HepG2 (cell line): ENCODE data around the gene LPXN. TPM values are rescaled to one million over a fixed set of nuclear protein-coding genes. Genes with fewer than 3 reads are reported as not detected.
A peak's percentile ranks its signal among the peaks of the same experiment; 100 is the strongest.

Experiments used
- ATRX ChIP-seq: sonication (generic); formaldehyde crosslinking; IDR thresholded peaks from 2 replicates; pipeline ENCODE4 v1.4.0; 2020; ENCODE audit warnings: missing genetic modification reagents, borderline replicate concordance
- CCDC6 ChIP-seq: sonication (generic); formaldehyde crosslinking; IDR thresholded peaks from 2 replicates; pipeline ENCODE4 v1.8.1; 2022; ENCODE audit warnings: mild to moderate bottlenecking, missing genetic modification reagents, moderate library complexity
- GFI1 ChIP-seq: sonication (generic); formaldehyde crosslinking; IDR thresholded peaks from 2 replicates; pipeline ENCODE4 v1.5.0; 2020; ENCODE audit warnings: missing genetic modification reagents, mild to moderate bottlenecking, borderline replicate concordance
- HNRNPH1 ChIP-seq: fragments of 200-400 bp; formaldehyde crosslinking; optimal IDR thresholded peaks from 2 replicates; pipeline ENCODE3; 2017; ENCODE audit warnings: mild to moderate bottlenecking, low read depth, low read length
- HNRNPL ChIP-seq: fragments of 200-400 bp; formaldehyde crosslinking; IDR thresholded peaks from 2 replicates; pipeline ENCODE4 v1.6.1; 2017; ENCODE audit warnings: mild to moderate bottlenecking, low read depth, low read length
- RFXANK ChIP-seq: IDR thresholded peaks from 2 replicates; pipeline ENCODE4 v1.6.1; 2016
- ZNF781 ChIP-seq: sonication (generic); formaldehyde crosslinking; IDR thresholded peaks from 2 replicates; pipeline ENCODE4 v1.5.1; 2020; ENCODE audit warnings: borderline replicate concordance, mild to moderate bottlenecking, missing genetic modification reagents; ENCODE audit errors: not compliant biosample characterization
- ZNF883 ChIP-seq: sonication (generic); formaldehyde crosslinking; IDR thresholded peaks from 2 replicates; pipeline ENCODE4 v1.5.1; 2020; ENCODE audit warnings: mild to moderate bottlenecking, missing genetic modification reagents; ENCODE audit errors: not compliant biosample characterization
- polyA plus RNA-seq, 8 experiments: library from polyadenylated mRNA; depleted of rRNA in 3 of 8; stranded (reverse) in 7 of 8; unstranded in 1 of 8; fragments of >200 nt; fragmentation: Illumina TruSeq in 4 of 8; extraction: Trizol in 4 of 8; gene quantifications; 2 replicates each; pipeline versions ENCODE4 v1.2.1 to v1.2.3, GENCODE V29; 2011 to 2016; ENCODE audit warnings: low read depth in 4 of 8, missing spikeins in 1 of 8, mixed read lengths in 1 of 8; ENCODE audit not compliant: insufficient read depth in 1 of 8
- total RNA-seq, 5 experiments: library from RNA; depleted of rRNA; stranded (reverse); fragments of >200 nt; fragmentation: Illumina TruSeq; extraction: Trizol; gene quantifications; 2 replicates each; pipeline ENCODE4 v1.2.3, GENCODE V29; 2016; ENCODE audit warnings: low read depth in 1 of 5
- TF ChIP-seq, protein P1 (sequence below): IDR thresholded peaks from 2 replicates; pipeline ENCODE4 v1.4.0; 2020; ENCODE audit warnings: mild to moderate bottlenecking, missing genetic modification reagents
- TF ChIP-seq, protein P2 (sequence below): fragments of 450-650 bp; IDR thresholded peaks from 2 replicates; pipeline ENCODE4 v1.6.1; 2017; ENCODE audit warnings: mild to moderate bottlenecking
- TF ChIP-seq, protein P3 (sequence below), 2 experiments: IDR thresholded peaks; 2 replicates each; pipeline ENCODE4 v1.6.1; 2011 to 2012; ENCODE audit warnings: low read length in 2 of 2, borderline replicate concordance in 1 of 2, low read depth in 1 of 2, mild to moderate bottlenecking in 1 of 2, moderate library complexity in 1 of 2
- TF ChIP-seq, protein P4 (sequence below): sonication (generic); formaldehyde crosslinking; IDR thresholded peaks from 2 replicates; pipeline ENCODE4 v1.4.0; 2020; ENCODE audit warnings: missing genetic modification reagents

Gene LPXN
- total and polyA plus RNA-seq, 2 of the 13 experiments (the other 11 are each of a cell fraction or from before 2014, with no cell fraction given) = 1.7 to 3.5 TPM

DNA sequence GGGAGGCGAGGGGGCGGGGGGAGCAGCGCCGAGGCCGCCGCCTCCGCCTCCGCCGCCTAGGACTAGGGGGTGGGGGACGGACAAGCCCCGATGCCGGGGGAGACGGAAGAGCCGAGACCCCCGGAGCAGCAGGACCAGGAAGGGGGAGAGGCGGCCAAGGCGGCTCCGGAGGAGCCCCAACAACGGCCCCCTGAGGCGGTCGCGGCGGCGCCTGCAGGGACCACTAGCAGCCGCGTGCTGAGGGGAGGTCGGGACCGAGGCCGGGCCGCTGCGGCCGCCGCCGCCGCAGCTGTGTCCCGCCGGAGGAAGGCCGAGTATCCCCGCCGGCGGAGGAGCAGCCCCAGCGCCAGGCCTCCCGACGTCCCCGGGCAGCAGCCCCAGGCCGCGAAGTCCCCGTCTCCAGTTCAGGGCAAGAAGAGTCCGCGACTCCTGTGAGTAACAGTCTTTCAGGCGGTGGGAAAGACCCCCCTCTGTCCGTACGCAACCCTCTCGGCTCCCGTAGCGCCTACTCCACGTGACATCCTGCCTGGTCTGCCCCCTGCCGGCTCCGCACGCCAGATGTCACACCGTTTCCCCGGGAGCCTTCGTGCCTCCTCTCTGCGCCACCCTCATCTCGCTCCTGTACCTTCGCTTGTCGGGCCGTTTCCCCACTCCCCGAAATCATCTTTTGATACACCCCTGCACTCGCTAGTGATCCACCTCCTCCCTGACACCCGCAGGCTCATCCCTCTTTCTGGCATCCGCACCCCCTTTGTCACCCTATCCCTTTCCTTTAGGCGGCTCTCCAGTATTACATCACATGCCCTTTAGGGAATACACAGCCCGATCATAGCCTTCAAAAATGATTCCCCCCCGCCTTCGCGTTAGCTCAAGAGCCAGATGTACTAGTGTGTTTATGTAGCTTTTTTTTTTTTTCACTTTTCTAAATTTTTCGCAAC, 3.8 kb upstream of the LPXN start (continued):
- TF ChIP-seq, protein P1, sequence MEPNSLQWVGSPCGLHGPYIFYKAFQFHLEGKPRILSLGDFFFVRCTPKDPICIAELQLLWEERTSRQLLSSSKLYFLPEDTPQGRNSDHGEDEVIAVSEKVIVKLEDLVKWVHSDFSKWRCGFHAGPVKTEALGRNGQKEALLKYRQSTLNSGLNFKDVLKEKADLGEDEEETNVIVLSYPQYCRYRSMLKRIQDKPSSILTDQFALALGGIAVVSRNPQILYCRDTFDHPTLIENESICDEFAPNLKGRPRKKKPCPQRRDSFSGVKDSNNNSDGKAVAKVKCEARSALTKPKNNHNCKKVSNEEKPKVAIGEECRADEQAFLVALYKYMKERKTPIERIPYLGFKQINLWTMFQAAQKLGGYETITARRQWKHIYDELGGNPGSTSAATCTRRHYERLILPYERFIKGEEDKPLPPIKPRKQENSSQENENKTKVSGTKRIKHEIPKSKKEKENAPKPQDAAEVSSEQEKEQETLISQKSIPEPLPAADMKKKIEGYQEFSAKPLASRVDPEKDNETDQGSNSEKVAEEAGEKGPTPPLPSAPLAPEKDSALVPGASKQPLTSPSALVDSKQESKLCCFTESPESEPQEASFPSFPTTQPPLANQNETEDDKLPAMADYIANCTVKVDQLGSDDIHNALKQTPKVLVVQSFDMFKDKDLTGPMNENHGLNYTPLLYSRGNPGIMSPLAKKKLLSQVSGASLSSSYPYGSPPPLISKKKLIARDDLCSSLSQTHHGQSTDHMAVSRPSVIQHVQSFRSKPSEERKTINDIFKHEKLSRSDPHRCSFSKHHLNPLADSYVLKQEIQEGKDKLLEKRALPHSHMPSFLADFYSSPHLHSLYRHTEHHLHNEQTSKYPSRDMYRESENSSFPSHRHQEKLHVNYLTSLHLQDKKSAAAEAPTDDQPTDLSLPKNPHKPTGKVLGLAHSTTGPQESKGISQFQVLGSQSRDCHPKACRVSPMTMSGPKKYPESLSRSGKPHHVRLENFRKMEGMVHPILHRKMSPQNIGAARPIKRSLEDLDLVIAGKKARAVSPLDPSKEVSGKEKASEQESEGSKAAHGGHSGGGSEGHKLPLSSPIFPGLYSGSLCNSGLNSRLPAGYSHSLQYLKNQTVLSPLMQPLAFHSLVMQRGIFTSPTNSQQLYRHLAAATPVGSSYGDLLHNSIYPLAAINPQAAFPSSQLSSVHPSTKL (CRISPR knock-in tag) = peak; percentile 47
- TF ChIP-seq ATRX (CRISPR knock-in tag) (no peak), HNRNPL (no peak), GFI1 (CRISPR knock-in tag) (peak; percentile 56; the same call in 1 of the 2 replicates), HNRNPH1 (no peak), ZNF781 (peak; percentile 32), CCDC6 (no peak; the same call in 1 of the 2 replicates), ZNF883 (CRISPR knock-in tag) (peak; percentile 39), RFXANK (no peak)
- TF ChIP-seq, protein P2, sequence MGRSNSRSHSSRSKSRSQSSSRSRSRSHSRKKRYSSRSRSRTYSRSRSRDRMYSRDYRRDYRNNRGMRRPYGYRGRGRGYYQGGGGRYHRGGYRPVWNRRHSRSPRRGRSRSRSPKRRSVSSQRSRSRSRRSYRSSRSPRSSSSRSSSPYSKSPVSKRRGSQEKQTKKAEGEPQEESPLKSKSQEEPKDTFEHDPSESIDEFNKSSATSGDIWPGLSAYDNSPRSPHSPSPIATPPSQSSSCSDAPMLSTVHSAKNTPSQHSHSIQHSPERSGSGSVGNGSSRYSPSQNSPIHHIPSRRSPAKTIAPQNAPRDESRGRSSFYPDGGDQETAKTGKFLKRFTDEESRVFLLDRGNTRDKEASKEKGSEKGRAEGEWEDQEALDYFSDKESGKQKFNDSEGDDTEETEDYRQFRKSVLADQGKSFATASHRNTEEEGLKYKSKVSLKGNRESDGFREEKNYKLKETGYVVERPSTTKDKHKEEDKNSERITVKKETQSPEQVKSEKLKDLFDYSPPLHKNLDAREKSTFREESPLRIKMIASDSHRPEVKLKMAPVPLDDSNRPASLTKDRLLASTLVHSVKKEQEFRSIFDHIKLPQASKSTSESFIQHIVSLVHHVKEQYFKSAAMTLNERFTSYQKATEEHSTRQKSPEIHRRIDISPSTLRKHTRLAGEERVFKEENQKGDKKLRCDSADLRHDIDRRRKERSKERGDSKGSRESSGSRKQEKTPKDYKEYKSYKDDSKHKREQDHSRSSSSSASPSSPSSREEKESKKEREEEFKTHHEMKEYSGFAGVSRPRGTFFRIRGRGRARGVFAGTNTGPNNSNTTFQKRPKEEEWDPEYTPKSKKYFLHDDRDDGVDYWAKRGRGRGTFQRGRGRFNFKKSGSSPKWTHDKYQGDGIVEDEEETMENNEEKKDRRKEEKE = no peak
- TF ChIP-seq, protein P3, sequence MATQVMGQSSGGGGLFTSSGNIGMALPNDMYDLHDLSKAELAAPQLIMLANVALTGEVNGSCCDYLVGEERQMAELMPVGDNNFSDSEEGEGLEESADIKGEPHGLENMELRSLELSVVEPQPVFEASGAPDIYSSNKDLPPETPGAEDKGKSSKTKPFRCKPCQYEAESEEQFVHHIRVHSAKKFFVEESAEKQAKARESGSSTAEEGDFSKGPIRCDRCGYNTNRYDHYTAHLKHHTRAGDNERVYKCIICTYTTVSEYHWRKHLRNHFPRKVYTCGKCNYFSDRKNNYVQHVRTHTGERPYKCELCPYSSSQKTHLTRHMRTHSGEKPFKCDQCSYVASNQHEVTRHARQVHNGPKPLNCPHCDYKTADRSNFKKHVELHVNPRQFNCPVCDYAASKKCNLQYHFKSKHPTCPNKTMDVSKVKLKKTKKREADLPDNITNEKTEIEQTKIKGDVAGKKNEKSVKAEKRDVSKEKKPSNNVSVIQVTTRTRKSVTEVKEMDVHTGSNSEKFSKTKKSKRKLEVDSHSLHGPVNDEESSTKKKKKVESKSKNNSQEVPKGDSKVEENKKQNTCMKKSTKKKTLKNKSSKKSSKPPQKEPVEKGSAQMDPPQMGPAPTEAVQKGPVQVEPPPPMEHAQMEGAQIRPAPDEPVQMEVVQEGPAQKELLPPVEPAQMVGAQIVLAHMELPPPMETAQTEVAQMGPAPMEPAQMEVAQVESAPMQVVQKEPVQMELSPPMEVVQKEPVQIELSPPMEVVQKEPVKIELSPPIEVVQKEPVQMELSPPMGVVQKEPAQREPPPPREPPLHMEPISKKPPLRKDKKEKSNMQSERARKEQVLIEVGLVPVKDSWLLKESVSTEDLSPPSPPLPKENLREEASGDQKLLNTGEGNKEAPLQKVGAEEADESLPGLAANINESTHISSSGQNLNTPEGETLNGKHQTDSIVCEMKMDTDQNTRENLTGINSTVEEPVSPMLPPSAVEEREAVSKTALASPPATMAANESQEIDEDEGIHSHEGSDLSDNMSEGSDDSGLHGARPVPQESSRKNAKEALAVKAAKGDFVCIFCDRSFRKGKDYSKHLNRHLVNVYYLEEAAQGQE (IDR thresholded peaks at IDR 0.05; ENCODE audit: borderline replicate concordance in 1 of 2, low read depth in 1 of 2, low read length in 2 of 2) = peak in 1 of 2 experiments; percentile 49; a peak in 1 of 4 replicates
- TF ChIP-seq, protein P4, sequence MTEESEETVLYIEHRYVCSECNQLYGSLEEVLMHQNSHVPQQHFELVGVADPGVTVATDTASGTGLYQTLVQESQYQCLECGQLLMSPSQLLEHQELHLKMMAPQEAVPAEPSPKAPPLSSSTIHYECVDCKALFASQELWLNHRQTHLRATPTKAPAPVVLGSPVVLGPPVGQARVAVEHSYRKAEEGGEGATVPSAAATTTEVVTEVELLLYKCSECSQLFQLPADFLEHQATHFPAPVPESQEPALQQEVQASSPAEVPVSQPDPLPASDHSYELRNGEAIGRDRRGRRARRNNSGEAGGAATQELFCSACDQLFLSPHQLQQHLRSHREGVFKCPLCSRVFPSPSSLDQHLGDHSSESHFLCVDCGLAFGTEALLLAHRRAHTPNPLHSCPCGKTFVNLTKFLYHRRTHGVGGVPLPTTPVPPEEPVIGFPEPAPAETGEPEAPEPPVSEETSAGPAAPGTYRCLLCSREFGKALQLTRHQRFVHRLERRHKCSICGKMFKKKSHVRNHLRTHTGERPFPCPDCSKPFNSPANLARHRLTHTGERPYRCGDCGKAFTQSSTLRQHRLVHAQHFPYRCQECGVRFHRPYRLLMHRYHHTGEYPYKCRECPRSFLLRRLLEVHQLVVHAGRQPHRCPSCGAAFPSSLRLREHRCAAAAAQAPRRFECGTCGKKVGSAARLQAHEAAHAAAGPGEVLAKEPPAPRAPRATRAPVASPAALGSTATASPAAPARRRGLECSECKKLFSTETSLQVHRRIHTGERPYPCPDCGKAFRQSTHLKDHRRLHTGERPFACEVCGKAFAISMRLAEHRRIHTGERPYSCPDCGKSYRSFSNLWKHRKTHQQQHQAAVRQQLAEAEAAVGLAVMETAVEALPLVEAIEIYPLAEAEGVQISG (CRISPR knock-in tag) = peak; percentile 91
